Karpas-422 (cell line): ENCODE measurements around the gene SPHK2. TPM values are rescaled to one million over a fixed set of nuclear protein-coding genes. Genes with fewer than 3 reads are reported as not detected.
A peak's percentile ranks its signal among the peaks of the same experiment; 100 is the strongest.

Source experiments
- DNase-seq: peaks from one replicate; pipeline ENCODE4 v3.0.0-alpha.2; 2015
- H2AFZ ChIP-seq: fragments of 200-600 bp; sonication (generic); 2 replicates; pipeline ENCODE4 v1.6.1; 2014; ENCODE audit warnings: antibody characterized with exemption, low read length, mixed read lengths
- H3K27ac ChIP-seq: fragments of 200-600 bp; sonication (generic); 2 replicates; pipeline ENCODE4 v1.5.1; 2014; ENCODE audit warnings: mild to moderate bottlenecking, low read length, moderate library complexity
- H3K27me3 ChIP-seq: fragments of 200-600 bp; sonication (generic); 2 replicates; pipeline ENCODE4 v1.6.1; 2014; ENCODE audit warnings: low read length, mixed read lengths
- H3K36me3 ChIP-seq: fragments of 200-600 bp; sonication (generic); 2 replicates; pipeline ENCODE4 v1.6.1; 2014; ENCODE audit warnings: low read length, mixed read lengths; ENCODE audit not compliant: insufficient read depth
- H3K4me1 ChIP-seq: fragments of 200-600 bp; sonication (generic); 2 replicates; pipeline ENCODE4 v1.6.1; 2014; ENCODE audit warnings: mild to moderate bottlenecking, low read length, mixed read lengths
- H3K4me2 ChIP-seq: fragments of 200-600 bp; sonication (generic); 2 replicates; pipeline ENCODE4 v1.6.1; 2014; ENCODE audit warnings: low read length, low read depth, mild to moderate bottlenecking; ENCODE audit not compliant: poor library complexity, severe bottlenecking
- H3K4me3 ChIP-seq: fragments of 200-600 bp; sonication (generic); 2 replicates; pipeline ENCODE4 v1.5.1; 2014; ENCODE audit warnings: mild to moderate bottlenecking, antibody characterized with exemption, low read length, mixed read lengths
- H3K79me2 ChIP-seq: fragments of 200-600 bp; sonication (generic); 2 replicates; pipeline ENCODE4 v1.6.1; 2014; ENCODE audit warnings: mild to moderate bottlenecking, low read length, mixed read lengths
- H3K9ac ChIP-seq: fragments of 200-600 bp; sonication (generic); 2 replicates; pipeline ENCODE4 v1.6.0; 2014; ENCODE audit warnings: low read length
- H3K9me2 ChIP-seq: fragments of 200-600 bp; sonication (generic), shearing (Covaris generic); replicated peaks from 2 replicates; pipeline ENCODE4 v1.6.0; 2014; ENCODE audit warnings: mild to moderate bottlenecking, low read length, moderate library complexity; ENCODE audit not compliant: insufficient read depth
- H3K9me3 ChIP-seq: fragments of 300-700, 200-600 bp; sonication (generic); 2 replicates; pipeline ENCODE4 v1.6.1; 2014; ENCODE audit warnings: low read length, mixed read lengths
- H4K20me1 ChIP-seq: fragments of 200-600 bp; sonication (generic); 2 replicates; pipeline ENCODE4 v1.6.1; 2014; ENCODE audit warnings: mild to moderate bottlenecking, antibody characterized with exemption, low read length, low read depth; ENCODE audit not compliant: insufficient read depth
- total RNA-seq: library from RNA; depleted of rRNA; stranded (reverse); fragments of >200 nt; shearing (Covaris generic); gene quantifications from 2 replicates; pipeline ENCODE4 v1.2.3, GENCODE V29; 2014; ENCODE audit warnings: low replicate concordance

Gene SPHK2
- total RNA-seq, 1 experiment from 2014 or later: 30.6 TPM

- Histone ChIP-seq H3K4me1 (peaks cover 3% of the 10 kb centered on the region; the same call in 1 of the 2 replicates), H4K20me1 (no peaks in the 10 kb centered on the region), H3K9me3 (no peaks in the 10 kb centered on the region), H3K4me3 (no peak overlapping the region), H3K36me3 (no peaks in the 10 kb centered on the region; the same call in 1 of the 2 replicates), H3K9ac (no peak overlapping the region), H3K9me2 (no peaks in the 10 kb centered on the region), H3K27ac (no peak overlapping the region), H3K79me2 (no peaks in the 10 kb centered on the region), H3K27me3 (no peaks in the 10 kb centered on the region), H2AFZ (no peak overlapping the region), H3K4me2 (no peak overlapping the region)
- DNase-seq: peak; percentile 86
Measured at GRCh38 chr19:48608798-48609263, 10.5 kb upstream of the SPHK2 start.

DNA sequence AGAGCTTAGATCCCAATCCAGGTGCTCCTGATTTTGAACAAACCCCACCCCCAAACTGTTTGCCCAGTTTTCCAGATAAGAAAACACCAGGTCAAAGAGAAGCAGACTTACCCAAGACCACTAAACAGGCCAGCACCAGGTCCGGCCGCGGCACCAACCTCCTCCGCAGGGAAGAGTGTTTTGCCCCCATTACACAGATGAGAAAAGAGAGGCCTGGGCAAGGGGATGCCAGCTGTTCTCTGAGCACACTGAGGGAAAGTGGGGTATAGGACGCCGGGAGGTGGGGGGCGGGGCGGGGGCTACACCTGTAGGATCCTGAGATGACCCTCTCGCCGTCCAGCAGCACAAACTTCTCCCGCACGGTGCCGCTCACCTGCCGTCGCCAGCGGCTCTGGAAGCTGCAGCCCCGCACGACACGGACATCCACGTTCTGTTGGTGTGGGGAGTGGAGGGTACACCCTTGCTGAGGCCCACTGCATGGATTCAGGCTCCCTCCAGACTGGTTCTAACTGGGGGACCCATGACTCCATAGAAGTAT is 9.7 kb upstream of the SPHK2 start:
- no peaks in the 10 kb centered on the region for H3K9me2 ChIP-seq
- H3K27me3 ChIP-seq: no peaks in the 10 kb centered on the region
- H3K9ac ChIP-seq: no peak overlapping the region
- DNase-seq: no peak
- H3K79me2 ChIP-seq: no peaks in the 10 kb centered on the region
- no peak overlapping the region for H3K4me3 ChIP-seq
- H3K4me2 ChIP-seq: no peak overlapping the region
- H3K27ac ChIP-seq: no peak overlapping the region
- H3K36me3 ChIP-seq: no peaks in the 10 kb centered on the region; the same call in 1 of the 2 replicates
- no peak overlapping the region for H2AFZ ChIP-seq
- H4K20me1 ChIP-seq: no peaks in the 10 kb centered on the region
- no peaks in the 10 kb centered on the region for H3K9me3 ChIP-seq
- H3K4me1 ChIP-seq: peaks cover 3% of the 10 kb centered on the region; the same call in 1 of the 2 replicates

DNA sequence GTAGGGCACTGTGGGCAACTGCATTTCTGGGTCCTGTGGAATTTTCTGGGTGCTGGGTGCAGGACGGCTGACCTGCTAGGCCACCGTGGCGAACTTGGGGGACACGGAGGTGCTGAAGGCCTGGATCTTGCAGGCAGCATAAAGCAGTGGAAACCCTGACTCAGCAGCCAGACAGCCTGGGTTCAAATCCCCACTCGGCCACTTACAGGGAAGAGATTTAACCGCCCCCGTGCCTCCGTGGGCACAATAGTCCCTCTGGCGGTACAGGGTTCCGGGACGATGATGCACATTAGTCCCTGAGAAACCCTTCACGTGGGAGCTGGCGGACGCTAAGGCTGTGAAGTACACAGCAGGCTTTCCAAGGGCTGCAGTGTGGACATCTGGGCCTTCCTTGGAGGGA is 7.4 kb upstream of the SPHK2 start:
- Histone ChIP-seq H3K4me2 (no peak overlapping the region), H4K20me1 (peaks cover 6% of the 10 kb centered on the region), H3K9me2 (no peaks in the 10 kb centered on the region), H3K9me3 (no peaks in the 10 kb centered on the region), H2AFZ (no peak overlapping the region), H3K4me3 (no peak overlapping the region), H3K4me1 (peaks cover 8% of the 10 kb centered on the region), H3K27ac (no peak overlapping the region), H3K79me2 (peaks cover 5% of the 10 kb centered on the region), H3K9ac (no peak overlapping the region), H3K36me3 (peaks cover 18% of the 10 kb centered on the region), H3K27me3 (no peaks in the 10 kb centered on the region)
- no peak for DNase-seq

- peak; percentile 63 for DNase-seq
- H3K4me2 ChIP-seq: no peak overlapping the region
- H4K20me1 ChIP-seq: peaks cover 19% of the 10 kb centered on the region
- H3K4me3 ChIP-seq: no peak overlapping the region
- H3K79me2 ChIP-seq: peaks cover 18% of the 10 kb centered on the region
- no peak overlapping the region for H3K27ac ChIP-seq
- no peak overlapping the region for H3K9ac ChIP-seq
- no peaks in the 10 kb centered on the region for H3K27me3 ChIP-seq
- H2AFZ ChIP-seq: no peak overlapping the region
- H3K4me1 ChIP-seq: peaks cover 20% of the 10 kb centered on the region
- H3K36me3 ChIP-seq: peaks cover 32% of the 10 kb centered on the region
- H3K9me3 ChIP-seq: no peaks in the 10 kb centered on the region
- H3K9me2 ChIP-seq: no peaks in the 10 kb centered on the region
Measured at GRCh38 chr19:48613024-48613851, 6.1 kb upstream of the SPHK2 start.

DNA sequence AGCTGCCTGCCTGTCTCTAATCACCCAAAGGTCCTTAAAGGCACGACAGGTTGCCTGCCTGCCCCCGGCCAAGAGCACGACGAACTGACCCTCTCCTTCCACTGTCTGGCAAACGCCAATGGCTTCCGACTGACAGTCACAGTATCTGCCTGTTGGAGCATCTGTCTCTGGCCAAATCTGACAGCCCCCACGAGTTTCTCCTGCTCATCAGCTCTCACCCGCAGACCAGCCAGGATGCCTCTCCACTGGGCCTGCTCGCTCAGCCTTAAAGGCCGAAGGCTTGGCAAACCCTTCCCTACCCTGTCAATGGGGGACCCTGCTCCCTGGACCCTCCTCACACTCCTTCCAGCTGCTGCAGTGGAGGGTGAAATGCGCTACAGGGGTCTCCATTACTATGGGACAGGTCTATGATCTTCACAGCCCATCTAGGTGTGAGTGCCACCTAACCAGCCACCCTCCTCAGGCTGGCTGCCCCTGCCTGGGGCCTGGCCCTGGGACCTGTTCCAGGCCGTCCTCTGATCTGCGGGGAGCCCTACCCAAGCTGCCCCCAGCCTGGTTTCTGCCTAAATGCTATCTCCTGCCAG is 5.4 kb upstream of the SPHK2 start:
- peaks cover 25% of the 10 kb centered on the region for H4K20me1 ChIP-seq
- no peak for DNase-seq
- peaks cover 25% of the 10 kb centered on the region for H3K79me2 ChIP-seq
- H3K4me2 ChIP-seq: no peak overlapping the region
- no peak overlapping the region for H3K27ac ChIP-seq
- peaks cover 19% of the 10 kb centered on the region for H3K4me1 ChIP-seq
- H3K36me3 ChIP-seq: peaks cover 37% of the 10 kb centered on the region
- H3K4me3 ChIP-seq: no peak overlapping the region
- H3K9me3 ChIP-seq: no peaks in the 10 kb centered on the region
- no peaks in the 10 kb centered on the region for H3K27me3 ChIP-seq
- no peaks in the 10 kb centered on the region for H3K9me2 ChIP-seq
- no peak overlapping the region for H2AFZ ChIP-seq
- no peak overlapping the region for H3K9ac ChIP-seq

GRCh38 chr19:48614436-48615230 is 4.7 kb upstream of the SPHK2 start, which contains the start of gene FAM83E:
FAM83E (minus strand) TSS chr19:48615076; CDS start chr19:48613372, 1,704 bp downstream.
- Histone ChIP-seq H3K9me3 (no peaks in the 10 kb centered on the region), H3K4me3 (no peak within 1 kb of the TSS), H3K79me2 (peaks cover 28% of the 10 kb centered on the region), H3K9ac (no peak within 1 kb of the TSS), H3K9me2 (no peaks in the 10 kb centered on the region), H2AFZ (no peak within 1 kb of the TSS), H3K27ac (no peak within 1 kb of the TSS), H3K36me3 (peaks cover 37% of the 10 kb centered on the region), H3K4me2 (no peak within 1 kb of the TSS), H3K4me1 (peaks cover 18% of the 10 kb centered on the region), H4K20me1 (peaks cover 25% of the 10 kb centered on the region), H3K27me3 (no peaks in the 10 kb centered on the region)
- peak; percentile 70 for DNase-seq

GRCh38 chr19:48615231-48616040 is 3.9 kb upstream of the SPHK2 start:
- peaks cover 36% of the 10 kb centered on the region for H3K79me2 ChIP-seq
- no peaks in the 10 kb centered on the region for H3K27me3 ChIP-seq
- no peak overlapping the region for H3K9ac ChIP-seq
- no peak overlapping the region for H3K4me3 ChIP-seq
- H3K4me2 ChIP-seq: no peak overlapping the region
- no peak for DNase-seq
- H4K20me1 ChIP-seq: peaks cover 25% of the 10 kb centered on the region
- peaks cover 24% of the 10 kb centered on the region for H3K4me1 ChIP-seq
- no peak overlapping the region for H3K27ac ChIP-seq
- H2AFZ ChIP-seq: no peak overlapping the region
- H3K36me3 ChIP-seq: peaks cover 37% of the 10 kb centered on the region
- no peaks in the 10 kb centered on the region for H3K9me3 ChIP-seq
- no peaks in the 10 kb centered on the region for H3K9me2 ChIP-seq
